ENCODE results near the gene BRSK1. TPM values are rescaled to one million over a fixed set of nuclear protein-coding genes. Genes with fewer than 3 reads are reported as not detected.

Gene BRSK1
- total and polyA plus RNA-seq, 10 of the 15 experiments (the other 5 are each of a cell fraction or from before 2014, with no cell fraction given) = 0.03 to 0.76 (median 0.25) TPM; not detected in 4

DNA sequence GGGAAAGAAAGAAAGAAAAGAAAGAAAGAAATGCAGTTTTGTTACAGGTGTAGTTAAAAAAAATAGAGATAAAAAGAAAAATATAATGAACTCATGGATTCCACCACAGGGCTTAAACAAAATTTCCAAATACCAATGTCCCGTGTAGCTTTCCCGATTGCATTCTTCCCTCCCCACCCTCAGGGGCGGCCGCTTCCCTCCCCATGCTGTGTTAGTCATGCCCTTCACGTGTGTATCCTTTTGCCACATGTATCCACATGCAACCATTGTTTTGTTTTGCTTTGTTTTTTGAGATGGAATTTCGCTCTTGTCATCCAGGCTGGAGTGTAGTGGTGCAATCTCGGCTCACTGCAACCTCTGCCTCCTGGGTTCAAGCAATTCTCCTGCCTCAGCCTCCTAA lies 52.3 kb downstream of the BRSK1 start (continued):
- no peak for TF ChIP-seq REST (IDR thresholded peaks at IDR 0.05; ENCODE audit: low read depth, low read length)
- TF ChIP-seq RB1 (IDR thresholded peaks at IDR 0.05; ENCODE audit: borderline replicate concordance) = no peak
- no peak for TF ChIP-seq MTA2 (IDR thresholded peaks at IDR 0.05; ENCODE audit: low read depth)
- TF ChIP-seq PAX5 (IDR thresholded peaks at IDR 0.05; ENCODE audit: borderline replicate concordance, low read depth, low read length) = no peak

- peaks cover 7% of the 10 kb centered on the region for H3K79me2 ChIP-seq (ENCODE audit: control insufficient read depth, insufficient read depth, low read length)
- SMC1A ChIA-PET (ENCODE audit: uncharacterized antibody, unreplicated experiment) = interaction anchor here (0.7 to 3.3 kb wide), 9 partner anchors 11 to 88 kb away, joined by 3 to 16 read pairs (median 5); partner anchors contain the start of genes HSPBP1, PPP6R1, TMEM238 and UBE2S
- BruUV-seq (replicated peaks) = no TSS peak
- CTCF ChIA-PET = interaction anchor here (0.6 to 1.8 kb wide), 16 partner anchors 11 to 294 kb away, joined by 3 to 32 read pairs (median 4); partner anchors contain the start of genes HSPBP1, TMEM238 and ZNF628
- peak within 1 kb of the TSS; percentile 85 for H3K4me3 ChIP-seq
- POLR2A ChIA-PET = interaction anchor here (0.5 to 2.1 kb wide), 27 partner anchors 8 to 1202 kb away, joined by 3 to 27 read pairs (median 4); partner anchors contain the start of genes CNOT3, HSPBP1, ISOC2 and PPP6R1
- peak; percentile 100 for DNase-seq (ENCODE audit: low read depth, low spot score)
- H3K4me2 ChIP-seq (ENCODE audit: control insufficient read depth, insufficient read depth) = peak within 1 kb of the TSS; percentile 99
- H3K36me3 ChIP-seq (ENCODE audit: control insufficient read depth in 2 of 2, insufficient read depth in 2 of 2, low read length in 1 of 2) = no peaks in the 10 kb centered on the region
- ATAC-seq = peak; percentile 93
- H3K27ac ChIP-seq (ENCODE audit: control insufficient read depth, insufficient read depth) = peak within 1 kb of the TSS; percentile 84
- peaks cover 10% of the 10 kb centered on the region for H3K4me1 ChIP-seq (ENCODE audit: control insufficient read depth, insufficient read depth, low read length)
- H3K9ac ChIP-seq (ENCODE audit: control insufficient read depth, insufficient read depth, low read length) = peak within 1 kb of the TSS; percentile 93
- no peaks in the 10 kb centered on the region for H3K9me3 ChIP-seq (replicated peaks; ENCODE audit: control insufficient read depth, insufficient read depth, low read length)
- no peaks in the 10 kb centered on the region; a peak in 1 of 4 replicates for H3K27me3 ChIP-seq (replicated peaks in 1 of 2; ENCODE audit: control insufficient read depth in 2 of 2, insufficient read depth in 2 of 2, low read length in 1 of 2)
- FAIRE-seq = peak; percentile 100
- RAD21 ChIA-PET (ENCODE audit: unreplicated experiment) = interaction anchor here (0.6 to 2.1 kb wide), 14 partner anchors 15 to 285 kb away, joined by 3 to 20 read pairs (median 4); partner anchors contain the start of genes HSPBP1, PPP6R1, TMEM150B and TMEM238
- no peaks in the 10 kb centered on the region for H4K20me1 ChIP-seq (ENCODE audit: control insufficient read depth, insufficient read depth)
- under 1% methylated on average over 60 of the region's 63 CpGs for WGBS (ENCODE audit: insufficient coverage, insufficient replicate concordance, low lambda C conversion rate, missing lambda C conversion rate)
- in situ Hi-C loops (cut with MboI) = no loop called here
- peak within 1 kb of the TSS; percentile 97 for H2AFZ ChIP-seq (ENCODE audit: control insufficient read depth, low read depth, low read length)
- intact Hi-C loops (cut with micrococcal nuclease; ENCODE audit: unreplicated experiment) = loop anchor here (1.0 kb wide), 1 partner anchor 266 kb away; the partner anchor contains the start of gene ZNF865
- TF ChIP-seq, protein P1, sequence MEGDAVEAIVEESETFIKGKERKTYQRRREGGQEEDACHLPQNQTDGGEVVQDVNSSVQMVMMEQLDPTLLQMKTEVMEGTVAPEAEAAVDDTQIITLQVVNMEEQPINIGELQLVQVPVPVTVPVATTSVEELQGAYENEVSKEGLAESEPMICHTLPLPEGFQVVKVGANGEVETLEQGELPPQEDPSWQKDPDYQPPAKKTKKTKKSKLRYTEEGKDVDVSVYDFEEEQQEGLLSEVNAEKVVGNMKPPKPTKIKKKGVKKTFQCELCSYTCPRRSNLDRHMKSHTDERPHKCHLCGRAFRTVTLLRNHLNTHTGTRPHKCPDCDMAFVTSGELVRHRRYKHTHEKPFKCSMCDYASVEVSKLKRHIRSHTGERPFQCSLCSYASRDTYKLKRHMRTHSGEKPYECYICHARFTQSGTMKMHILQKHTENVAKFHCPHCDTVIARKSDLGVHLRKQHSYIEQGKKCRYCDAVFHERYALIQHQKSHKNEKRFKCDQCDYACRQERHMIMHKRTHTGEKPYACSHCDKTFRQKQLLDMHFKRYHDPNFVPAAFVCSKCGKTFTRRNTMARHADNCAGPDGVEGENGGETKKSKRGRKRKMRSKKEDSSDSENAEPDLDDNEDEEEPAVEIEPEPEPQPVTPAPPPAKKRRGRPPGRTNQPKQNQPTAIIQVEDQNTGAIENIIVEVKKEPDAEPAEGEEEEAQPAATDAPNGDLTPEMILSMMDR (IDR thresholded peaks at IDR 0.05 in 2 of 3, conservative IDR thresholded peaks at IDR 0.05 in 1 of 3; ENCODE audit: control insufficient read depth in 2 of 3, extremely low read depth in 1 of 3, insufficient read depth in 1 of 3, low read depth in 3 of 3, low read length in 3 of 3) = peak; percentile 11 to 19 (median 14); a peak in 3 of 6 replicates
- peak in 1 of 2 experiments; percentile 37; a peak in 1 of 4 replicates for TF ChIP-seq BHLHE40 (IDR thresholded peaks at IDR 0.05; ENCODE audit: borderline replicate concordance in 1 of 2, low read depth in 2 of 2, low read length in 1 of 2)
- TF ChIP-seq TCF12 (IDR thresholded peaks at IDR 0.05; ENCODE audit: low read depth, low read length) = peak; percentile 48; the same call in 1 of the 2 replicates
- peak; percentile 98 for TF ChIP-seq SP1 (IDR thresholded peaks at IDR 0.05; ENCODE audit: low read depth, low read length)
- TF ChIP-seq PAX5 (IDR thresholded peaks at IDR 0.05; ENCODE audit: borderline replicate concordance, low read depth, low read length) = peak; percentile 24; the same call in 1 of the 2 replicates
- peak; percentile 50; the same call in 1 of the 2 replicates for TF ChIP-seq TAF1 (IDR thresholded peaks at IDR 0.05; ENCODE audit: borderline replicate concordance, low read depth, low read length)
- TF ChIP-seq ZNF207 (IDR thresholded peaks at IDR 0.05; ENCODE audit: borderline replicate concordance) = 0 out of 2 replicates have a peak, but pooled peaks have one; percentile 52
- TF ChIP-seq TBL1XR1 (IDR thresholded peaks at IDR 0.05; ENCODE audit: low read depth, low read length) = 0 out of 2 replicates have a peak, but pooled peaks have one; percentile 29
Observed at GRCh38 chr19:55339105-55339888, 55.5 kb downstream of the BRSK1 start, which contains the start of gene KMT5C. Gene KMT5C, plus strand, starts transcription at chr19:55339876. Its CDS starts 2,061 bp downstream, at chr19:55341937.
